ENCODE data around the gene TDRKH. TPM values are rescaled to one million over a fixed set of nuclear protein-coding genes. Genes with fewer than 3 reads are reported as not detected.
"Not testable (repeated sequence)": the region's sequence is repeated elsewhere in the genome, so short reads cannot be mapped to it uniquely, and the experiment has no call there.

The TDRKH gene
- total RNA-seq, 1 donor from 2014 or later: 6.0 TPM

DNA sequence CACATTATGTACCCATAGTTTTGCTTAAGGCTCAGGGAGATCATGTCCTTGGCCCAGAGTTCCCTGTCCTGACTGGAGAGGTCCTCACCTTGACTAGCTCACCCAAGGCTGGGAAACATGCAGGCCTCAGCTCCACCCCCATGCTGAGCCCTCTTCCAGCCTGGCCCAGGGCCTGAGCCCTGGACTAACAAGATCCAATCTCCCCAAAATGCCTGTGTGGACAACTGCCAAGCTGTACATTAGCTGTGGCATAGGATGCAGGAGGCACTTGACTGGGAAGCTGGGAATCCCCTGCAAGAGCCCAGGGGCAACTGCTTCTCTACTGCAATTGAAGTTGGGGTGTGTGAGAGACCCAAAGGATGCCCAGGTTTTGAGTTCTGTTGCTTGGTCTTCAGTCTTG lies 12.9 kb upstream of the TDRKH start:
- no peak for DNase-seq (ENCODE audit: extremely low read depth, low read depth, low spot score)

DNA sequence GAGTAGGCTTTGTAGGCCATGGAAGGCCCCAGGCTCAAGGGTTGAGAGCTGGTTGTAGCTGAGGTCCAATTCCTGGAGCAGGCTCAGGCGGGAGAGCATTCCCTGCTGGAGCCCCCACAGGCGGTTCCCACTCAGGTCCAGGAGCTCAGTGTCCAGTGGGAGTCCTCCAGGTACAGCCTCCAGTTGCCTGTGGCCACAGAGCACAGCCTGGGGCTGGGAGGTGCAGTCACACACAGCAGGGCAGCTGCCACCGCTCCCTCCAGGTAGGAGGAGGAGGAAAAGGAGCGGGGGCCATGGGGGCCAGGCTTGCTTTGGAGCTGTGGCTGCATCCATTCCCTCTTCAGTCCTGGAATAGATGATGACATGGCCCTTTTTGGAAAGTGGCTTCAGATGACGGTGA lies 12.1 kb upstream of the TDRKH start:
- no peak for DNase-seq (ENCODE audit: extremely low read depth, low read depth, low spot score)

DNA sequence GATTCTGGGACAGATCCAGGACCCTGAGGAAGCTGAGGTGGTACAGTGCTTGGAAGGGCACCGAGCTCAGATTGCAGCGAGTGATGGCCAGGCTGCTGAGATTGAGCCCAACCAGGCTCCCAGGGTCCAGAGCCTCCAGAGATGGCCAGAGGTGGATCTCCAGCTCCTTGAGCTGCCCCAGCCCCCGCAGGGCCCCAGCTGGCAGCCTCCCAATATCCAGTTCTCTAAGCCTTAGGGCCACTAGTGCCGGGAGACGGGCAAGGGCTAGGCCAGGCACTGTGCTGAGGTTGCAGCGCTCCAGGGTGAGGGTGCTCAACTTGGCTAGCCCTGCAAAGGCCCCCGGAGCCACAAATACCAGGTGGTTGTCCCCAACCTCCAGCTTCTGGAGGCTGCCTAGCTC lies 11.5 kb upstream of the TDRKH start:
- DNase-seq (ENCODE audit: extremely low read depth, low read depth, low spot score): no peak

DNA sequence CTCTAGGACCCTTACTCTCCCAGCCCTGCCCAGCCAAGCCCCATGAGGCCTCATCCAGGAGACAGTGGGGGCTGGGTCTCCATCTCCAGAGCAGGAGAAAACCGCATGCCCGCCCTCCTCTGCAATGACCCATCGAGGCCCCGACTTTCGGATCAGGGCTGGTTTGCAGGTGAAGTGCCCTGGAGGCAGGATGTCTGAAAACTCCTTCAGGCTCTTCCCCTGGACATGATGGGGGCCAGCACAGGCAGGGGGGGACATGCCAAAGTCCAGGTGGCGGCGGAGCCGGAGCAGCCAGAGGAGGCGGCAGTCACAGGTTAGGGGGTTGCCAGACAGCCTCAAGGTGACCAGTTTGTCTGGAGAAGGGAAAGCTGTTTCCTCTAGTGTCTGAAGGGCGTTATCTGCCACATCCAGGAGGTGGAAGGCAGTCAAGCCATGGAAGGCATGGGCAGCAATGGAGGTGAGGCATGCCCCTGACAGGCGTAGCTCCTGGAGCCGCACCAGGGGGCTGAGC lies 11.1 kb upstream of the TDRKH start:
- no peak for DNase-seq (ENCODE audit: extremely low read depth, low read depth, low spot score)

DNA sequence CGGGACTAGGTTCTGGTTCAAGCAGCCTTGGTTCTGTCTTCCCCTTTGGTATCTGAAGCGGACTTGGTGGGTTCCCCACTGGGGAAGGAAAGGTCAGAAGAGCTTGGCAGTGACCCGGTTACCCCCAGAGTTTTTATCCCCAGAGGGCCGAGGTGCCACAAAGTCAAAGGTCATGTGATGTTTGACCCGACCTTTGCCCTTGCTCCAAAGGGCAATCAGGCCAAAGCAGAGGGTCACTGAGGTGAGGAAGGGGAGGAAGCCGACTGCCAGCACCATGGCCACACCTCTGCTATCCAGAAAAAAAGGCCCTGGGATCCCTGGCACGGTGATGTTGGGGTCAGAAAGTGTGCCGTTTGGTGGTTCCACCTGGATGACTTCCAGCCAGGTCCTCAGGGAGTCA lies 10.5 kb upstream of the TDRKH start:
- no peak for DNase-seq (ENCODE audit: extremely low read depth, low read depth, low spot score)

DNA sequence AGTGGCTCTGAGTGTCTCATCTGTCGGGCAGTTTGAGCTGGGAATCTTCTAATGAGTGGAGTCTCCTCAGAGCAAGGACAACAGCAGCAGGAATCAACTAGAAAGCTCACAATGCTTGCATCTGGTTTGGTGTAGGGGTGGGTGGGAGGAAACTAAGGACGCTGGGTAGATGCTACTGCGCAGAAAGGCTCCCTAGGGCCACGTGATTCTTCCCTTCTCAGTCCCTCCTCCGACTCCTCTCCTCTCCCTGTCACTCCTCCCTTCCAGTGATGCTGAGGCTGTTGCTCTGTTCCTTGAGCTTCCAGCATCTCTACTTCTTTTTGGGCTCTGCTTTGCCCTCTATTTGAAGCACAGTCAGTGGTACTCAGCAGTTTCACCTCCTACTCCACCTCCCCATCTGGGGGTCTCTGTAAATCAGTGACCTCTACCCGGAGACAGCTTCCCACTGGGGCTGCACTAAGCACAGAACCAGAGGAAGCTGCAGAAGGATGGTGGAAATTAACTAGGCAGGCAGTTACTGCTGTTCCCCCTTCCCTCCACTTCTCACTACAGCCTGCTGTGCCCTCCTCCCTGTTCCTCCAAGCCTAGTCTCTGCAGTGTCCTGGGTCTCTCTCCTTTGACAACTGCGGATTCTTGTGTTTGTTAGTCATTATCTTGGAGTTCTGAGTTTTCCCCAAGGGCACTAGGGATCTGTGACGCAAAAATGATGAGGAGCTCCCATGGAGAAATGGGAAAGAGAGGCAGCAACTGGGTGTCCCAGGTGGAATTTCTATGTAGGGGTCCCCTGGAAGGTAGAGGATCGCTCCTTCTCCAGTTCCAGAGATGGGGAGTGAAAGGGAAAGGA lies 9.1 kb upstream of the TDRKH start:
- no peak for DNase-seq (ENCODE audit: extremely low read depth, low read depth, low spot score)

DNA sequence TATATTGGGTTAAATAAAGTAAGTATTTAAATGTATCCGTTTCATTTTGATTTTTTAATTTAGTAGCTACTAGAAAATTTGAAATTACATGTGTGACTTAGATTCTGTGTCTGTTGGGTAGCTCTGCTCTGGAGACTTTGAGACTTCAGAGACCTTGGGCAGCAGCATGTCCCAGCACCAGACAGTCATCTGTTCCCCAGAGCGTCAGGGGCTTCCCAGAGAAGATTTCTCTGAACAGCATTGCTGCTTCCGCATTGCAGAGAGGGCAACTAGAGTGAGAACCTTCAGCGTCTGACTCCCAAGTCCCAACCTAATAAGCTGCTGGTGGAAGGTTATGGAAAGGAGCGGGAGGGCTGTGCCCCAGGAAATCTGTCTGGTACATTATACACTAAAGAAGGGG lies 8.3 kb upstream of the TDRKH start:
- DNase-seq (ENCODE audit: extremely low read depth, low read depth, low spot score): no peak

DNA sequence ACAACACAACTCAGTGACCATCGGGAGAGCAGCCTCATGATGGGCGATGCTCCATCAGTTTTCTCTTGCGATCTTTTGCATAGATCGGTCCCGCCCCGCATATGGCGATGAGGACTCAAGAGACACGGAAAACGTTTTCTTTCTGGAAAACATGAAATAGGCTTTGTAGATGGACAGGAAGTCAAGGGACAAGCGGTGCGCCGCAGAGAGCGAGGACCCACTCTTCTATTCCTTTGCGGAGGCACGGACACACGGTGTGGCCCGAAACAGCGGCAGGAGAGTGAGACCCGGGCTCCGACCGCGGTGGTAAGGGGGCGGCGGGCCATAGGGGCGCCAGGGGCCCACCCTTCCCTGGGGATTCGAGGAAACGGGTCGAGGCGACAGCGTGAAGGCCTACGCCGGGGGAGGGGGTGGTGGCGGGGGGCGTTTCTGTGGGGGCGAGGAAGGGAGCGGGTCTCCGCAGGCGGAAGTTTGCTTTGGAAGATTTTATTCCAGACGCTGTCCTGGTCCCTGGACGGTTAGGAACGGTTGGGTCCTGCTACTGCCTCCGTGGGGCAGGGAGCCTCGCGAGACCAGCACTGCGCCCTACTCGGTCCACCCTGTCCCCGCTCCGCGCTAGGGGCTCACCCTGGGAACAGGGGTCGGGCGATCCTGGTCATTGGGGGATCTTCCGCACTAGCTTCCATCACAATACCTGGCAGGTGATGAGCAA lies 796 bp upstream of the TDRKH start:
- DNase-seq (ENCODE audit: extremely low read depth, low read depth, low spot score): no peak

DNA sequence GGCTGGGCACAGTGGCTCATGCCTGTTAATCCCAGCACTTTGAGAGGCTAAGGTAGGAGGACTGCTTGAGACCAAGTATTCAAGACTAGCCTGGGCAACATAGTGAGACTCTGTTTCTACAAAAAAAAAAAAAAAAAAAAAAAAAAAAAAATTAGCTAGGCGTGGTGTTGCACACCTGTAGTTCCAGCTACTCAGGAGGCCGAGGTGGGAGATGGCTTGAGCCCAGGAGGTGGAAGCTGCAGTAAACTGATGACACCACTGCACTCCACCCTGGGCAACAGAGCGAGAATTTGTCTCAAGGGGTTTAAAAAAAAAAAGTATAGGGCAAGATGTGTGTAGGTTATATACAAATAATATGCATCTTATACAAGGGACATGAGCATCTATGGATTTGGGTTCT lies 2.6 kb downstream of the TDRKH start:
- DNase-seq (ENCODE audit: extremely low read depth, low read depth, low spot score): no peak

DNA sequence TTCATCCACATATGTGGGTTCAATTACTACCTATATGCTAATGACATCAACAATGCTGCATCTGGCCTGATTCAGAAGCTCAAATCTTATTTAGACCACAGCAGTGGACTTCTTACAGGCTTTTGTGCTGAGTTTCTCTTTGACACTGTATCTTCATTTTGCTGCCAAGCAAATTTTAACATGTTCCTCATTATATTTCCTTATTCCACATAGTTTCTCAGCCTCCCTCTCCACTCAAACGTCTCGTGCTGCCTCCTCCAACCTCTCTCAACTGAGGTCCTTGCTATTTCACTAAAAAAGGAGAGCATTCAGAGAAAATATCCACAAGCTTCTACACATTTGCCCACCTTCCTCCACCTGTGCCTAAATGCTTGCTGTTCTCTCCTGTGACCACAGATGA lies 6.5 kb downstream of the TDRKH start:
- DNase-seq (ENCODE audit: extremely low read depth, low read depth, low spot score): no peak

DNA sequence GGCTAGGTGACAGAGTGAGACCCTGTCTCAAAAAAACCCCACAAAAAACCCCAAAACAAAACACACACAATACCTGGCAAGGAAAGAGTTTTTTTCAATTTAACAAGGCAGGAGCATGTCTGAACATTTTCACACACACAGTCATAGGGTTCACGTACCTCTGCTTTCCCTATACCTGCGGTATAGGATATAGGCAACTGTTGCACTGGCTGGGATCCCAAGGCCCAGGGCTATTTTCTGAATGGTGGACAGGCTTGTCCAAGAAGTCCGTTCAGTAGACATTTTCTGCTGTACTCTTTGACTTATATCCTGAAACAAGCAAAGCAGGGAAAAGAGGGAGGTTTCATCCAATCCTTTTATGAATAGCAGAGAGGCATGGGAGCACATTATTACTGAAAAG lies 7.6 kb downstream of the TDRKH start:
- no peak for DNase-seq (ENCODE audit: extremely low read depth, low read depth, low spot score)

DNA sequence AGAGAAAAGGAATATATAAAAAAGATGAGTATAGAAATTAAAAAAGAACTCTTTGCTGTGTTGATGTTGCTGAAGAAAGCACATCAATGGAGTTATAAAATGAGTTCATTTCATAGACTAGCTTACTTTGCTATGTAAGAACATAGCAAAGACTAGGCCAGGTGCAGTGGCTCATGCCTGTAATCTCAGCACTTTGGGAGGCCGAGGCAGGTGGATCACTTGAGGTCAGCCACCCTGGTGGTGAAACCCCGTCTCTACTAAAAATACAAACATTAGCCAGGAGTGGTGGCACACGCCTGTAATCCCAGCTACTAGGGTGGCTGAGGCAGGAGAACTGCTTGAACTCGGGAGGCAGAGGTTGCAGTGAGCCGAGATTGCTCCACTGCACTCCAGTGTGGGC lies 8.3 kb downstream of the TDRKH start:
- not testable (repeated sequence) for DNase-seq (ENCODE audit: extremely low read depth, low read depth, low spot score)

DNA sequence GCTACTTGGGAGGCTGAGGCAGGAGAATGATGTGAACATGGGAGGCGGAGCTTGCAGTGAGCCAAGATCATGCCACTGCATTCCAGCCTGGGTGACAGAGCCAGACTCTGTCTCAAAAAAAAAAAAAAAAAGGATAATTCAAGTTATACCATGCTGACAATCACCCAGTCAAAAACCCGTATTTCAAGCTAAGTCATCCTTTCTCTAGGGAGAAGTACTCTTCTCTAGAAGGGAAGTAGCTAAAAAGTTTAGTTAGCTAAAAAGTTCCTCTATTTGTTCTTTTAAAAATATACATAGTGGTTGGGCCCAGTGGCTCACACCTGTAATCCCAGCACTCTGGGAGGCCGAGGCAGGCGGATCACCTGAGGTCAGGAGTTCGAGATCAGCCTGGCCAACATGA lies 9.6 kb downstream of the TDRKH start:
- DNase-seq (ENCODE audit: extremely low read depth, low read depth, low spot score): not testable (repeated sequence)

DNA sequence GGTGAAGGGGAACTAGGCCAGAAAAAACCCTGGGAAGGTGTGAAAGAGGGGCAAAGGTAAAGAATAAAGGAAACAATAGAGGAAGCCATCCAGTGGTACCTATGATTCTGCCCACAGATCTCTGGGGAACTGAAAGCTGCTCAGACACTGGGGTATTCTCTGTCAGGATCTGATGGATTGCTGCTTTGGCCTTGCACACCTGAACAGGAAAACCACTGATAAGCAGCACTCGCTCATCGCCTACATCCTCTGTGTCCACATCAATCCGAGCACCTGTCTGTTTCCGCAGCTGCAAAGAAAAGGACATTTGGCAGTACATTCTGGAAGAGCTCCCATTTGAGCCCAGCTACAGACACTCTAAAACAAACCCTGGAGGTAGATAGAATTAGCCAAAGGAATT lies 10.4 kb downstream of the TDRKH start:
- DNase-seq (ENCODE audit: extremely low read depth, low read depth, low spot score): no peak

DNA sequence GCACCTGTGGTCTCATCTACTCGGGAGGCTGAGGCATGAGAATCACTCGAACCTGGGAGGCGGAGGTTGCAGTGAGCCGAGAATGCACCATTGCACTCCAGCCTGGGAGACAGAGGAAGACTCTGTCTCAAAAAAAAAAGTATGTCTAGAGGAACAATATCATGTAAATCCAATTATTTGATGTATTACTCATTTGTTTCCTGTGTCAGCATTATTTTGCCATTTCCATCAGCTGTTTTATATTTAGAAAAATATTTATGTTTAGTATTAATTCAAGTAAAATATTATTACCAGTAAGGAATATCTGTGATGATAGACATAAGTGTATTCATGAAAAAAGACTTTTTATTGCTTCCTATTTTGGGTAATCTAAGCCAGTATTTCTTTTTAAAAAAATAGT lies 13.0 kb downstream of the TDRKH start:
- no peak for DNase-seq (ENCODE audit: extremely low read depth, low read depth, low spot score)

DNA sequence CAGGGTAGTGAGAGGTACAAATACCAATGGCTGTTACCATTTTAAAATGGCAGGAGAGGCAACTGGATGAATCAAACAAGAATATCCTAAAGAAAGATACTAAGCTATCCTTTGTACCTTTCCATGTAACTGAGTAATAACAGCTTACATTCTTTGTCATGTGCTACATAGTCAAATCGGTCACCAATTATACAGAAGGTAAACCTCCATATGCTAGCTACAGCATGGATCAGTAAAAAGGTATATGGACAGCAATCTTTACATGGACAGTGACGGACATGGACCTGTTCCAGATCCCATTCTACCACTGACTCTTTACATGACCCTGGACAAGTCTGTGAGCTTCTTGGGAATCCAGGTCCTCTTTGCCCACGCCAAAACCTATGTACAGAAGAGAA lies 13.6 kb downstream of the TDRKH start:
- DNase-seq (ENCODE audit: extremely low read depth, low read depth, low spot score): no peak

DNA sequence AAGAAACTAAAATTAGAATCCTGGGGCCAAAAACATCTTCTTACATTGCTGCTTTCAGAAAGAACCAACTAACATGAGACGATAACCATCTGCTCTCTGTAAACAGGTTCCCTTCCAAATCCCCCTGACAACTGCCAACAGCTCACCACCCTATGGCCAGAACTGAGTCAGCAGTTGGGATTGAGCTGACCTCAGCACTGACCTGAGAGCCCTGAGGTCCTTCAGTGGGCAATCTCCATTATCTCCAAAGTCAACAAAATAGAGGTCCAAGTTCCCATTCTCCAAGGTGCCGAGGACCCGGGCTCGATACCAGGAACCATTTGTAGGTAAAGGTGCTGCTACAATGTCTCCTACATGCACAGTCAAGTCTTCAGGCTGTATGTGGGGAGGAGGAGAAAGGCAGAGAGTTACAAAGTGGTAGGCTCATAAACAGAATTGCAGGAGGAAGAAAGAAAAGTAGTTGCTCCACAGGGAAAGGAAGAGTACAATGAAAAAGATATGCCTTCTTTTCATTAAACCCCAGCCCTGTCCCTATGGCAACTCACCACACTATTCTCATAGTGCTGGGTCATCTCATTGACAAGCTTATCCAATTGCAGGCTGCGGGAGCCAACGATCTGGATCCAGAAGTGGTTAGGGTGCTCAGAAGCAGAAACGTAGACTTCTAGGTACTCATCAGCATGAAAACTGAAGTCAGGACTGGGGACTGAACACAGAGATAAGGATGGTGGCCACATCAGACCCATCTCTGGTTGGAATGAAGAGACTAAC lies 14.2 kb downstream of the TDRKH start:
- no peak for DNase-seq (ENCODE audit: extremely low read depth, low read depth, low spot score)

DNA sequence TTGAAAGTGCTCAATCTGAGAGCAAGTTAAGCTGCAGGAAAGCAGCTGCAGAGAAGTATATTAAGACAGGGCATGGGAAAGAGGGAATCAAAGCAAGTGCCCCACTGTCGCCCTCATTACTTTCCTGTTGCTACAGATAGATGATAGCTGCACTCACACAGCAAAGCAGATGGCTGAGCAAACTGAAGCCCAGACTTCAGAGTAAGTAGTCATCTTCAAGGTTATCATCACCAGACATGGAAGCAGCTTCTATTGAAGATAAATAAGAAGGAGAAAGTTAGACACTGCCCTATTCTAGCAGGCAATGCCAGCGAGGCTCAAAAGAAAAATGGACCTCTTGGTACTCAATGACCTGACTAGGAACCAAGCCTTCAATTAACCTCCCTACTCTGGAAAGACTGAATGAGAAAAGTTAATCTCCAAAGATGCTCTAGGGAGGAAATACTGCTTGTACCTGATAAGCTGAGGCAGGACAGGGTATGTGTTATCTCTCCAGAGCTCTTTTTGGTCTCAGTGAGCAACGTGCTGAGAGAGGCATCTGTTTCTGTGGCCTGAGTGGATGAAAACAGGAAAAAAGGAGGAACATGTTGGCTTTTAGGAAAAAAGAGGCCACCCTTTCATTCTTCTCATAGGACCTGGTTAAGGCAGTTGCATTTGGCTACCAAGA lies 15.9 kb downstream of the TDRKH start:
- no peak for DNase-seq (ENCODE audit: extremely low read depth, low read depth, low spot score)

DNA sequence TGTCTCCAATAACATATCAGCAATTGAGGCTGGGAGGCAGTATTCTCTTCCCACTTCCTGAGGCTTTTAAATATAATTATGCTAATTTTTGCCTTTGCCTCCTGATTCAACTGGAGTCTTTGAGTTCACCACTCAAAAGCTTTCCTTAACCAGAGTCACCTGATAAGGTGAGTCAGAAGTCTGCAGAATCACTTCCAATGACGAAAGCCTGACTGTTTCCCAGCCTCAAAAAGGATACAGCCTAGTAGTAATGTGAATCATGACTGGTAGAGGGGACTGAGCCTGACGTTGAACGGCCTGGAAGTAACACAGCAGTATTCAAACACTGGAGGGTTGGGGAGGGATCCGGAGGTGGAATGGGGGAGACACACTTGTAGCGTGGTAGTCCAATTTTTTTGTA lies 16.6 kb downstream of the TDRKH start:
- no peak for DNase-seq (ENCODE audit: extremely low read depth, low read depth, low spot score)

DNA sequence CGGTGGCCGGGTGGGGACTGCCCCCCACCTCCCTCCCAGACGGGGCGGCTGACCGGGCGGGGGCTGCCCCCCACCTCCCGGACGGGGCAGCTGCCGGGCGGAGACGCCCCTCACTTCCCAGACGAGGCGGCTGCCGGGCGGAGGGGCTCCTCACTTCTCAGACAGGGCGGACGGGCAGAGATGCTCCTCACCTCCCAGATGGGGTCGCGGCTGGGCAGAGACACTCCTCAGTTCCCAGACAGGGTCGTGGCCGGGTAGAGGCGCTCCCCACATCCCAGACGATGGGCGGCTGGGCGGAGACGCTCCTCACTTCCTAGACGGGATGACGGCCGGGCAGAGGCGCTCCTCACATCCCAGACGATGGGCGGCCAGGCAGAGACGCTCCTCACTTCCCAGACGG lies 21.0 kb downstream of the TDRKH start:
- not testable (repeated sequence) for DNase-seq (ENCODE audit: extremely low read depth, low read depth, low spot score)
